ENCODE measurements around the gene LPP. TPM values are rescaled to one million over a fixed set of nuclear protein-coding genes. Genes with fewer than 3 reads are reported as not detected.

Gene LPP
- total and polyA plus RNA-seq, 9 of the 15 experiments (the other 6 are each of a cell fraction or from before 2014, with no cell fraction given) = 0.07 to 0.18 TPM; not detected in 7

DNA sequence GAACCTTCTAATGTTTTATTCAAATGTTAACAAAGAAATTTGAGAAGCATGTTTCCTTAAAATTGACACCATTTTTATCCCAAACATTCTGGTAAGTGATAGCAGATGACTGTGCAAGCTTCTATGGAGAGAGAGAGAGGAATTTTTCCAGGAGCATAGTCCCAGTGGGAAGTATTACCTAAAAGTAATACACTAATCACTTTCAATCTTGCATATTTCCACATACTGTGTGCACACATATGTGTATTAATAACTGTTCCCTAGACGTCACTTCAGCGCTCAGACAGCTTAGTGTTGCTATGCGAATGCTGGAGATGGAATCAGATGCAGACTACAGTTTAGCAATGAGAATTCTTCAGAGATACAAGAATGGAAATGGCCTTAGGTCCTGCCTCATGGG lies 593.5 kb downstream of the LPP start:
- CTCF ChIA-PET (ENCODE audit: low intra/inter-chr PET ratio) = no interaction called here
- Histone ChIP-seq H3K9me3 (replicated peaks; ENCODE audit: control insufficient read depth, insufficient read depth, low read depth, low read length) (no peaks in the 10 kb centered on the region), H3K9ac (ENCODE audit: insufficient read depth in 1 of 2, low read depth in 2 of 2, low read length in 2 of 2) (no peak overlapping the region), H4K20me1 (replicated peaks; ENCODE audit: control insufficient read depth, insufficient read depth, low read length) (no peaks in the 10 kb centered on the region), H3K79me2 (ENCODE audit: control insufficient read depth, insufficient read depth, low read length) (no peaks in the 10 kb centered on the region), H3K9me1 (ENCODE audit: control insufficient read depth, insufficient read depth, low read length) (no peaks in the 10 kb centered on the region), H3K27ac (ENCODE audit: extremely low read depth, low read depth, low read length) (no peak overlapping the region), H3K36me3 (ENCODE audit: control insufficient read depth, insufficient read depth, low read length) (no peaks in the 10 kb centered on the region), H2AFZ (ENCODE audit: low read depth, low read length) (no peak overlapping the region), H3K27me3 (ENCODE audit: control insufficient read depth in 2 of 2, insufficient read depth in 2 of 2, low read length in 2 of 2) (no peaks in the 10 kb centered on the region), H3K4me3 (no peak overlapping the region), H3K4me1 (replicated peaks in 1 of 2; ENCODE audit: control insufficient read depth in 2 of 2, insufficient read depth in 2 of 2, low read length in 2 of 2) (no peaks in the 10 kb centered on the region), H3K4me2 (ENCODE audit: insufficient read depth, low read length) (no peak overlapping the region)
- WGBS (ENCODE audit: insufficient coverage, low coverage, missing lambda C conversion rate) = 0% methylated on average over 3 of the region's 3 CpGs
- FAIRE-seq (no peak), DNase-seq (ENCODE audit: extremely low read depth in 1 of 4, low spot score in 3 of 4) (no peak), ATAC-seq (no peak)
- TF ChIP-seq NFIC (IDR thresholded peaks at IDR 0.05) (no peak), JUNB (CRISPR knock-in tag; conservative IDR thresholded peaks at IDR 0.05) (no peak), FOSL1 (tag; conservative IDR thresholded peaks at IDR 0.05) (no peak), TARDBP (IDR thresholded peaks at IDR 0.05) (no peak), CREB1 (IDR thresholded peaks at IDR 0.05) (no peak), CREB1 (CRISPR knock-in tag; IDR thresholded peaks at IDR 0.05) (no peak), SMAD3 (CRISPR knock-in tag; conservative IDR thresholded peaks at IDR 0.05) (no peak), EHMT2 (IDR thresholded peaks at IDR 0.05) (no peak), NRF1 (conservative IDR thresholded peaks at IDR 0.05 in 1 of 2, IDR thresholded peaks at IDR 0.05 in 1 of 2) (no peak)
- TF ChIP-seq, protein P1, sequence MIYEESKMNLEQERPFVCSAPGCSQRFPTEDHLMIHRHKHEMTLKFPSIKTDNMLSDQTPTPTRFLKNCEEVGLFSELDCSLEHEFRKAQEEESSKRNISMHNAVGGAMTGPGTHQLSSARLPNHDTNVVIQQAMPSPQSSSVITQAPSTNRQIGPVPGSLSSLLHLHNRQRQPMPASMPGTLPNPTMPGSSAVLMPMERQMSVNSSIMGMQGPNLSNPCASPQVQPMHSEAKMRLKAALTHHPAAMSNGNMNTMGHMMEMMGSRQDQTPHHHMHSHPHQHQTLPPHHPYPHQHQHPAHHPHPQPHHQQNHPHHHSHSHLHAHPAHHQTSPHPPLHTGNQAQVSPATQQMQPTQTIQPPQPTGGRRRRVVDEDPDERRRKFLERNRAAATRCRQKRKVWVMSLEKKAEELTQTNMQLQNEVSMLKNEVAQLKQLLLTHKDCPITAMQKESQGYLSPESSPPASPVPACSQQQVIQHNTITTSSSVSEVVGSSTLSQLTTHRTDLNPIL (CRISPR knock-in tag; IDR thresholded peaks at IDR 0.05) = no peak
- TF ChIP-seq, protein P2, sequence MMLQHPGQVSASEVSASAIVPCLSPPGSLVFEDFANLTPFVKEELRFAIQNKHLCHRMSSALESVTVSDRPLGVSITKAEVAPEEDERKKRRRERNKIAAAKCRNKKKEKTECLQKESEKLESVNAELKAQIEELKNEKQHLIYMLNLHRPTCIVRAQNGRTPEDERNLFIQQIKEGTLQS (IDR thresholded peaks at IDR 0.05) = no peak
- TF ChIP-seq, protein P2 (CRISPR knock-in tag; conservative IDR thresholded peaks at IDR 0.05) = no peak
- intact Hi-C loops (cut with micrococcal nuclease) = loop anchor here (10.0 kb wide), 1 partner anchor 1003 kb away; the partner anchor contains the start of gene BCL6
- in situ Hi-C loops (cut with MboI) = no loop called here
- POLR2A ChIA-PET = no interaction called here
- BruUV-seq (replicated peaks) = no TSS peak

All from K562 (cell line).